Measurements from ENCODE around the gene TACR2.

TACR2 gene

DNA sequence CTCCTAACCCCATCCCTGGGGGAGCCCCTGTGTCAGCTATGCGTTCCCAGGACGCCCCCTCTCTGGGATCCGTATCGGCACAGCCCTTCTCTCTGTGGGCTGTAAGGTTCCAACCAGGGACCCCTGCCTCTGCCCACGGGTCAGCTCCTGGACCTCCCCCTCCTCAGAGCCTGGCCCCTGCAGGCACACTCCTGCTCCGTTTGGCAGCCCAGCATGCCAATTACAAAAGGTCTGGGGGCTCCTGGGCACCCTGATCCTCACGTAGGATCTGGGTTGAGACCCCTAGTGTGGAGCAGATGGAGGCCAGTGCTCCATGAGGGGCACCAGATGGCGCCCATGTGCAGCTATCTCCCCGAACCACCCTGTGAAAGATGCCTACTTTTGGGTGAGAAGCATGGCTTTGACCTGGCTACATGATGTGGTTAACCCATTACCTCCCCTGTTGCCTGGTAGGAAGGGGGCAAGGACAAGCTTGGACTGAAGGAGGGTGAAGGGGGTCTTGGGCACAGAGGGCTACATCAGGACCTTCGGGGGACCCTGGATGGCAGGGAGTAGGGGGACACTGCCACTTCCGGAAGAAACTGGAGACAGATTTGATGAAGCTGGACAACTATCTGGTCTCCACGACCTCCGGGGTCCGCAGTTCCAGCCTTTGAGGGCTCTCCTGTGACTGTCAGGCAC lies 9.0 kb downstream of the TACR2 start:
- no peak for DNase-seq (ENCODE audit: low spot score)
- no peak overlapping the region for H2BK5ac ChIP-seq (ENCODE audit: low read length)
- H2BK12ac ChIP-seq (ENCODE audit: low read length): no peak overlapping the region
- H2AFZ ChIP-seq (ENCODE audit: low read length): peak overlapping the region; percentile 86
- H3K27me3 ChIP-seq (ENCODE audit: control insufficient read depth in 3 of 3, insufficient read depth in 3 of 3, low read depth in 1 of 3, low read length in 3 of 3): peaks cover 0 to 11% (median 0%) of the 10 kb centered on the region in 3 experiments
- no peak overlapping the region for H3K4me2 ChIP-seq (ENCODE audit: insufficient read depth, low read length, poor library complexity, severe bottlenecking)
- H3K14ac ChIP-seq (ENCODE audit: low read length): no peak overlapping the region
- H3K36me3 ChIP-seq (replicated peaks in 1 of 2; ENCODE audit: control insufficient read depth in 2 of 2, insufficient read depth in 2 of 2, low read length in 2 of 2): no peaks in the 10 kb centered on the region
- no peak overlapping the region for H4K8ac ChIP-seq (ENCODE audit: low read depth, low read length)
- H3K18ac ChIP-seq (ENCODE audit: low read length): peak overlapping the region; percentile 32
- peaks cover 8 to 9% of the 10 kb centered on the region in 2 donors for H3K4me1 ChIP-seq (ENCODE audit: control insufficient read depth in 2 of 2, insufficient read depth in 1 of 2, low read depth in 1 of 2, low read length in 2 of 2)
- no peak overlapping the region for H3K23ac ChIP-seq (ENCODE audit: low read depth, low read length, poor library complexity)
- WGBS, 2 donors (ENCODE audit: extremely low coverage in 2 of 2, insufficient read length in 2 of 2, insufficient replicate concordance in 1 of 2): no CpG with 5 or more reads among the region's 14 CpGs
- no peak overlapping the region for H3K9ac ChIP-seq (ENCODE audit: low read depth, low read length, poor library complexity)
- H2BK120ac ChIP-seq (ENCODE audit: low read depth, low read length): no peak overlapping the region
- no peaks in the 10 kb centered on the region for H3K9me3 ChIP-seq (replicated peaks in 1 of 2; ENCODE audit: control insufficient read depth in 2 of 2, insufficient read depth in 1 of 2, low read depth in 1 of 2, low read length in 2 of 2)
- no peak overlapping the region for H4K91ac ChIP-seq (ENCODE audit: low read depth, low read length, poor library complexity)
- peak overlapping the region in 1 of 2 donors; percentile 3 for H3K4me3 ChIP-seq (ENCODE audit: low read length in 2 of 2)
- H2AK5ac ChIP-seq (ENCODE audit: low read depth, low read length): peak overlapping the region; percentile 20
- no peak overlapping the region for H2BK15ac ChIP-seq (ENCODE audit: low read length)
- no peaks in the 10 kb centered on the region for H3K79me1 ChIP-seq (ENCODE audit: low read depth, low read length)
- H3K4ac ChIP-seq (ENCODE audit: low read length): no peak overlapping the region
- H3K27ac ChIP-seq (replicated peaks; ENCODE audit: low read length): no peak overlapping the region

DNA sequence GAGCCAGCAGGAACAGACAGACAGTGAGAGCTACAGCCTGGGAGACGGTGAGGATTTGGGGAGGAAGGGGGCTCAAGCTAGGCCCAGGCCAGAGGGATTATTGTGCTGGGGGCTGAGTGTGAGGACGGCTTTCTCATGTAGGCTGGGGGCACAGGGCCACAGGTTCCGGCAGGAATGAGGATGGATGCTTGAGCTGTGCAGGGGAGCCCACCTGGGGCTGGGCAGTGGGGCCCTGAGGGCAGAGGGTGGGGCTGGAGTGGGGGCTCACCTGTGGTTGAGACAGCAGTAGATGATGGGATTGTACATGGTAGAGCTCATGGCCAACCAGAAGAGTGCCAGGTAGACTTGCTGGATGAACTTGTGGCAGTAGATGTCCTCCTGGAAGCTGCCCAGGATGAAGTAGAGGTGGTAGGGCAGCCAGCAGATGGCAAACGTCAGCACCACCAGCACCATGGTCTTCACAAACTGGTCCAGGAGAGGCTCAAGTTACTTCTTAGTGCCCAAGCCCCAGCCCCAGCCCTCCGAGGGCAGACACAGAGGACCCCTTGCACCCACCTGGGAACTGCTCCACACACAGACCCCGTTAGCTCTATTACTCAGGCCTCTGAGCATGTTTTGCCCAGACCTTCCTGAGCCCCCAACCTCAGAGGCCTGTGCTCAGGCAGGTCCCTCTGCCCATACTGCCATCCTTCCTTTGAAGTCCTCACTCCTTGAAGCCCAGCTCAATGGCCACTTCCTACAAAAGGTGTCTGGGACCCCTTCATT lies 9.7 kb downstream of the TACR2 start:
- no peak overlapping the region for H3K27ac ChIP-seq (replicated peaks; ENCODE audit: low read length)
- no peak for DNase-seq (ENCODE audit: low spot score)

DNA sequence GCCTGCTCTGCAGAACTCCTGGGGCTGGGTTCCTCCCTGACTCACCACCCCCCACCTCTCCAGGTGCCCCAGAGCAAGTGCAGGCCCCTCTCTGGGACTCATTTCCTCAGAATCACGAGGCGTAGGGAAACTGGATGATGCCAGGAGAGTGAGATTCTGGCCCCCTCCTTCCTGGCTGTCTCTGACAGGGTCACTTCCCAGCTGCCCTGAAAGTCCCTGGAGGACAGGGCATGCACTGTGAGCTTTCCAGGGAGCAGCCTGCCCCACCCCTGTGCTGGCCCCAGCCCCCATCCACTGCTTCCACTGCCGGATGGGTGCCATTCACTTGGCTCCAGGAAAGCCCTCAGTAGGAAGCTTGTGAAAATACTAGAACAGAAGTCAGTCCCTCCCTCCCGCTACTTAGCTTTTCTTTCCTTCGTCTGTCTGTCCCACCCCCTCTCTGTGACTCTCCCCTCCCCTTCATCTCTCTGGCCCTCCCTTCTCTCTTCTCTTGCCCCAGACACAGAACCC lies 10.4 kb downstream of the TACR2 start:
- peaks cover 0 to 11% (median 0%) of the 10 kb centered on the region in 3 experiments for H3K27me3 ChIP-seq (ENCODE audit: control insufficient read depth in 3 of 3, insufficient read depth in 3 of 3, low read depth in 1 of 3, low read length in 3 of 3)
- no peak overlapping the region for H4K91ac ChIP-seq (ENCODE audit: low read depth, low read length, poor library complexity)
- H3K36me3 ChIP-seq (replicated peaks in 1 of 2; ENCODE audit: control insufficient read depth in 2 of 2, insufficient read depth in 2 of 2, low read length in 2 of 2): peaks cover 2 to 7% of the 10 kb centered on the region in 2 donors
- no peak overlapping the region for H3K4me3 ChIP-seq (ENCODE audit: low read length in 2 of 2)
- H3K14ac ChIP-seq (ENCODE audit: low read length): no peak overlapping the region
- peak overlapping the region; percentile 2 for H3K9ac ChIP-seq (ENCODE audit: low read depth, low read length, poor library complexity)
- peaks cover 8 to 9% of the 10 kb centered on the region in 2 donors for H3K4me1 ChIP-seq (ENCODE audit: control insufficient read depth in 2 of 2, insufficient read depth in 1 of 2, low read depth in 1 of 2, low read length in 2 of 2)
- H3K18ac ChIP-seq (ENCODE audit: low read length): peak overlapping the region; percentile 65
- no peak overlapping the region for H3K4ac ChIP-seq (ENCODE audit: low read length)
- peak overlapping the region; percentile 7 for H2BK5ac ChIP-seq (ENCODE audit: low read length)
- no peak overlapping the region for H3K27ac ChIP-seq (replicated peaks; ENCODE audit: low read length)
- H3K4me2 ChIP-seq (ENCODE audit: insufficient read depth, low read length, poor library complexity, severe bottlenecking): no peak overlapping the region
- WGBS, 2 donors (ENCODE audit: extremely low coverage in 2 of 2, insufficient read length in 2 of 2, insufficient replicate concordance in 1 of 2): no CpG with 5 or more reads among the region's 5 CpGs
- no peak overlapping the region for H2BK12ac ChIP-seq (ENCODE audit: low read length)
- H4K8ac ChIP-seq (ENCODE audit: low read depth, low read length): no peak overlapping the region
- no peak for DNase-seq (ENCODE audit: low spot score)
- no peak overlapping the region for H2BK120ac ChIP-seq (ENCODE audit: low read depth, low read length)
- H3K23ac ChIP-seq (ENCODE audit: low read depth, low read length, poor library complexity): no peak overlapping the region
- peak overlapping the region; percentile 77 for H2AFZ ChIP-seq (ENCODE audit: low read length)
- no peaks in the 10 kb centered on the region for H3K9me3 ChIP-seq (replicated peaks in 1 of 2; ENCODE audit: control insufficient read depth in 2 of 2, insufficient read depth in 1 of 2, low read depth in 1 of 2, low read length in 2 of 2)
- no peaks in the 10 kb centered on the region for H3K79me1 ChIP-seq (ENCODE audit: low read depth, low read length)
- no peak overlapping the region for H2BK15ac ChIP-seq (ENCODE audit: low read length)
- no peak overlapping the region for H2AK5ac ChIP-seq (ENCODE audit: low read depth, low read length)

More for the DNA sequence above, 9.7 kb downstream of the TACR2 start:
- Histone ChIP-seq H3K4me2 (ENCODE audit: insufficient read depth, low read length, poor library complexity, severe bottlenecking) (no peak overlapping the region), H2BK15ac (ENCODE audit: low read length) (no peak overlapping the region), H3K4me1 (ENCODE audit: control insufficient read depth in 2 of 2, insufficient read depth in 1 of 2, low read depth in 1 of 2, low read length in 2 of 2) (peaks cover 8 to 9% of the 10 kb centered on the region in 2 donors), H3K23ac (ENCODE audit: low read depth, low read length, poor library complexity) (no peak overlapping the region), H3K9ac (ENCODE audit: low read depth, low read length, poor library complexity) (peak overlapping the region; percentile 2), H2BK120ac (ENCODE audit: low read depth, low read length) (no peak overlapping the region), H3K79me1 (ENCODE audit: low read depth, low read length) (no peaks in the 10 kb centered on the region), H3K4me3 (ENCODE audit: low read length in 2 of 2) (no peak overlapping the region), H3K18ac (ENCODE audit: low read length) (peak overlapping the region; percentile 32), H2AFZ (ENCODE audit: low read length) (peak overlapping the region; percentile 77), H4K8ac (ENCODE audit: low read depth, low read length) (no peak overlapping the region), H2BK5ac (ENCODE audit: low read length) (peak overlapping the region; percentile 7), H2BK12ac (ENCODE audit: low read length) (no peak overlapping the region), H3K14ac (ENCODE audit: low read length) (no peak overlapping the region), H3K9me3 (replicated peaks in 1 of 2; ENCODE audit: control insufficient read depth in 2 of 2, insufficient read depth in 1 of 2, low read depth in 1 of 2, low read length in 2 of 2) (no peaks in the 10 kb centered on the region), H3K4ac (ENCODE audit: low read length) (no peak overlapping the region), H3K27me3 (ENCODE audit: control insufficient read depth in 3 of 3, insufficient read depth in 3 of 3, low read depth in 1 of 3, low read length in 3 of 3) (peaks cover 0 to 11% (median 0%) of the 10 kb centered on the region in 3 experiments), H3K36me3 (replicated peaks in 1 of 2; ENCODE audit: control insufficient read depth in 2 of 2, insufficient read depth in 2 of 2, low read length in 2 of 2) (peaks cover 0 to 2% of the 10 kb centered on the region in 2 donors), H2AK5ac (ENCODE audit: low read depth, low read length) (peak overlapping the region; percentile 20), H4K91ac (ENCODE audit: low read depth, low read length, poor library complexity) (no peak overlapping the region)
- no CpG with 5 or more reads among the region's 6 CpGs for WGBS, 2 donors (ENCODE audit: extremely low coverage in 2 of 2, insufficient read length in 2 of 2, insufficient replicate concordance in 1 of 2)

DNA sequence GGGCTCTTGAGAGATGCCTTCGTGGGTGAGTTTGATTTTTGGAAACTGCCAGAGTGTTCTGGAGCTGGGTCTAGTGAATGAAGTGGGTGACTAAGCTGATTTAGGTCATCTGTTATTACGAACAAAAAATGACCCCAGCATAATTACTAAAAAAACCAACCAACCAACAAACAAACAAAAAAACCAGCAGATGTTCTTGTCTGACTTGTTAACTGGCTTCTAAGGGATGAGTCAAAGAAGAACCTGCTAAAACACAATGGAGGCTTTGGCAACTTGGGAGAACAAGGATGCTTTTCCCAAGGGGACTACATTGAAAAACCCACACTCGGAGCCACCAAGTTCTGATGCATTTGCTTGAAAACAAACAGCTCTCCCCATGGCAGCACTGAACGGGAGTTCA lies 11.5 kb downstream of the TACR2 start:
- Histone ChIP-seq H2BK15ac (ENCODE audit: low read length) (no peak overlapping the region), H3K4me1 (ENCODE audit: control insufficient read depth in 2 of 2, insufficient read depth in 1 of 2, low read depth in 1 of 2, low read length in 2 of 2) (peaks cover 8 to 9% of the 10 kb centered on the region in 2 donors), H3K27ac (replicated peaks; ENCODE audit: low read length) (no peak overlapping the region), H4K91ac (ENCODE audit: low read depth, low read length, poor library complexity) (no peak overlapping the region), H3K23ac (ENCODE audit: low read depth, low read length, poor library complexity) (no peak overlapping the region), H3K36me3 (replicated peaks in 1 of 2; ENCODE audit: control insufficient read depth in 2 of 2, insufficient read depth in 2 of 2, low read length in 2 of 2) (peaks cover 2 to 17% of the 10 kb centered on the region in 2 donors), H3K18ac (ENCODE audit: low read length) (no peak overlapping the region), H3K9me3 (replicated peaks in 1 of 2; ENCODE audit: control insufficient read depth in 2 of 2, insufficient read depth in 1 of 2, low read depth in 1 of 2, low read length in 2 of 2) (no peaks in the 10 kb centered on the region), H2BK12ac (ENCODE audit: low read length) (no peak overlapping the region), H2BK5ac (ENCODE audit: low read length) (no peak overlapping the region), H3K27me3 (ENCODE audit: control insufficient read depth in 3 of 3, insufficient read depth in 3 of 3, low read depth in 1 of 3, low read length in 3 of 3) (peaks cover 0 to 2% (median 0%) of the 10 kb centered on the region in 3 experiments), H3K4ac (ENCODE audit: low read length) (no peak overlapping the region), H2AK5ac (ENCODE audit: low read depth, low read length) (no peak overlapping the region), H3K14ac (ENCODE audit: low read length) (no peak overlapping the region), H4K8ac (ENCODE audit: low read depth, low read length) (no peak overlapping the region), H3K4me2 (ENCODE audit: insufficient read depth, low read length, poor library complexity, severe bottlenecking) (no peak overlapping the region), H3K79me1 (ENCODE audit: low read depth, low read length) (no peaks in the 10 kb centered on the region), H3K4me3 (ENCODE audit: low read length in 2 of 2) (no peak overlapping the region), H3K9ac (ENCODE audit: low read depth, low read length, poor library complexity) (no peak overlapping the region), H2AFZ (ENCODE audit: low read length) (no peak overlapping the region), H2BK120ac (ENCODE audit: low read depth, low read length) (no peak overlapping the region)
- no CpG with 5 or more reads among the region's 4 CpGs for WGBS, 2 donors (ENCODE audit: extremely low coverage in 2 of 2, insufficient read length in 2 of 2, insufficient replicate concordance in 1 of 2)
- DNase-seq (ENCODE audit: low spot score): no peak
